ENCODE results near the gene DYNLT5. TPM values are rescaled to one million over a fixed set of nuclear protein-coding genes. Genes with fewer than 3 reads are reported as not detected.
A peak's percentile ranks its signal among the peaks of the same experiment; 100 is the strongest.
"Not testable (repeated sequence)": the region's sequence is repeated elsewhere in the genome, so short reads cannot be mapped to it uniquely, and the experiment has no call there.

Gene DYNLT5
- total RNA-seq, 2 experiments from 2014 or later, result not detected

DNA sequence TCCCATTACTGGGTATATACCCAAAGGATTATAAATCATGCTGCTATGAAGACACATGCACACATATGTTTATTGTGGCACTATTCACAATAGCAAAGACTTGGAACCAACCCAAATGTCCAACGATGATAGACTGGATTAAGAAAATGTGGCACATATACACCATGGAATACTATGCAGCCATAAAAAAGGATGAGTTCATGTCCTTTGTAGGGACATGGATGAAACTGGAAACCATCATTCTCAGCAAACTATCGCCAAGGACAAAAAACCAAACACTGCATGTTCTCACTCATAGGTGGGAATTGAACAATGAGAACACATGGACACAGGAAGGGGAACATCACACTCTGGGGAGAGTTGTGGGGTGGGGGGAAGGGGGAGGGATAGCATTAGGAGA, 33.5 kb downstream of the DYNLT5 start:
- DNase-seq; H3K4me3 Mint-ChIP-seq; H3K27me3 Mint-ChIP-seq; H3K36me3 Mint-ChIP-seq; ATAC-seq (ENCODE audit: low read depth); H3K27ac Mint-ChIP-seq; H3K4me1 Mint-ChIP-seq; POLR2A ChIA-PET; H3K9me3 Mint-ChIP-seq: not testable (repeated sequence)

DNA sequence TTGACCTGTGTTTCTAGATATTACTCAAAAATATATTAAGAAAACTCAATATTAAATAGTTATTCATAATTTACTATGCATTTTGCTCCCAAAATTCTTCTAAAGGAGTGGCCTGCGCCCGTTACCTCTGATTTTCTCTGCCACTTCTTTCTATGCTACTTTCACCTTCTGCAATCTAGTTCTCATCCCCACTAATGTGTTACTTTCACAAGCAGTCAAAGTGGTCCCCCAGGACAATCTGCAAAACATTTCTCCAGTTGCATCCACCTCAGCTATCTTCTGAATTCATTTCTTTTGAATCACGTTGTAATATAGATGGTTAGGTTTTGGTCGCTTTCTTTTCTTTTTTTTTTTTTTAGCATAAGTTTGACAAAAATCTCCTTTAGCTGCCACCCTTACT, 35.4 kb downstream of the DYNLT5 start:
- Mint-ChIP-seq H3K36me3 (peaks cover 2% of the 10 kb centered on the region), H3K9me3 (no peaks in the 10 kb centered on the region), H3K27me3 (no peaks in the 10 kb centered on the region), H3K4me3 (no peak overlapping the region), H3K27ac (no peak overlapping the region), H3K4me1 (peaks cover 10% of the 10 kb centered on the region)
- POLR2A ChIA-PET, result no interaction called here
- DNase-seq, result no peak
- no peak for ATAC-seq (ENCODE audit: low read depth)

- Mint-ChIP-seq H3K27ac (no peak overlapping the region), H3K36me3 (peaks cover 2% of the 10 kb centered on the region), H3K4me3 (peak overlapping the region; percentile 51)
These were observed 36.1 kb downstream of the DYNLT5 start for GRCh38 chr1:66788231-66788939.

GRCh38 chr1:66791621-66792610, 39.7 kb downstream of the DYNLT5 start:
- no peak overlapping the region for H3K4me3 Mint-ChIP-seq
- H3K27ac Mint-ChIP-seq, result no peak overlapping the region
- H3K9me3 Mint-ChIP-seq, result no peaks in the 10 kb centered on the region
- ATAC-seq (ENCODE audit: low read depth), result no peak
- H3K27me3 Mint-ChIP-seq, result no peaks in the 10 kb centered on the region
- DNase-seq, result no peak
- POLR2A ChIA-PET, result no interaction called here
- H3K36me3 Mint-ChIP-seq, result no peaks in the 10 kb centered on the region
- peaks cover 10% of the 10 kb centered on the region for H3K4me1 Mint-ChIP-seq

More at GRCh38 chr1:66788231-66788939, 36.1 kb downstream of the DYNLT5 start:
- ATAC-seq (ENCODE audit: low read depth) (peak; percentile 67), DNase-seq (no peak)
- no peaks in the 10 kb centered on the region for H3K27me3 Mint-ChIP-seq
- no peaks in the 10 kb centered on the region for H3K9me3 Mint-ChIP-seq
- peaks cover 10% of the 10 kb centered on the region for H3K4me1 Mint-ChIP-seq
- POLR2A ChIA-PET, result no interaction called here

GRCh38 chr1:66795839-66796238, 43.6 kb downstream of the DYNLT5 start:
- ATAC-seq (ENCODE audit: low read depth); POLR2A ChIA-PET; DNase-seq; H3K27me3 Mint-ChIP-seq; H3K36me3 Mint-ChIP-seq; H3K27ac Mint-ChIP-seq; H3K9me3 Mint-ChIP-seq; H3K4me1 Mint-ChIP-seq; H3K4me3 Mint-ChIP-seq: not testable (repeated sequence)

DNA sequence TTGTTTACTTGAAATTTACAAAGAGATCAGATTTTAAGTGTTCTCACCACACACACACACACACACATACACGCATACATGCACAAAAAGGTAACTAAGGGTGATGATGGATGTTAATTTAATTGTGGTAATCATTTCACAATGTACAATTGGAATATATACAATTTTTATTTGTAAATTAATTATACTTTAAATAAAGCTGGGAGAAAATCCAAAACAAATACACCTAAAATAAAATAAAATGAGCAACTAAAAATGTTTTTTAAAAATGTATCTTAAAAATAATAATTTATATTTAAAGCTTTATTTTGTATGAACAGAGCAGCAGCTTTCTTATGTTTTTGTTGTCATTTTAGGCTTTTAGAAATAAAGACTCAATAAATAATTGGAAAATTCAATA, 57.0 kb downstream of the DYNLT5 start:
- H3K36me3 Mint-ChIP-seq, result no peaks in the 10 kb centered on the region
- no peak overlapping the region for H3K27ac Mint-ChIP-seq
- POLR2A ChIA-PET, result no interaction called here
- H3K27me3 Mint-ChIP-seq, result no peaks in the 10 kb centered on the region
- no peaks in the 10 kb centered on the region for H3K9me3 Mint-ChIP-seq
- ATAC-seq (ENCODE audit: low read depth) (no peak), DNase-seq (no peak)
- no peaks in the 10 kb centered on the region for H3K4me1 Mint-ChIP-seq
- no peak overlapping the region for H3K4me3 Mint-ChIP-seq

DNA sequence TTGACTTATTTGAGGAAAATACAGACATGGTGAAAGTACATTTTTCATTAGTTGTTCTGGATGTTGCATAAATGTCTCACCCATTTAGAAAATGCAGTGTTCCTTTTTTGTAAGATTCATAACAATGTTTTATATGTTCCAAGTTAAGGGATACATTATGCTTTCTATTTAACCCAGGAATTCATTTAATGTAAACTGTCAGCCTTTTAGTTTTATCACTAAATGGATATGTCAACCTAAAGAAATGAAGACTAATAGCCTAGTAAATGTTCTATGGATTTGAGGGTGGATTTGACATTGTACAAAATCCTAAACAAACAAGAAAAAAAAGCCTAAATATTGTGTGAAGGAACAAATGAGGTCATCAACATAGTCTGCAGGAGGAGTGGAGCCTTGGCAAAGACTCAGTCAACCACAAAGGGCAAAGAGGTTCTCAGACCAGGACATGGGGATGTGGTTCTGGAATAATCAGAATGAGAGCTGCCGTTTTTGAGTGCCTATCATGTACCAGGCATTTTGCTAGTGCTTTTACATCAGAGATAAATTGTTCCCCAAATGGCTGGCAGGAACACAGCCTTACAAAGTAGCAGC, 57.6 kb downstream of the DYNLT5 start:
- POLR2A ChIA-PET, result no interaction called here
- no peak for ATAC-seq (ENCODE audit: low read depth)
- no peak for DNase-seq
- no peaks in the 10 kb centered on the region for H3K4me1 Mint-ChIP-seq
- H3K4me3 Mint-ChIP-seq, result no peak overlapping the region
- no peaks in the 10 kb centered on the region for H3K36me3 Mint-ChIP-seq
- no peaks in the 10 kb centered on the region for H3K9me3 Mint-ChIP-seq
- H3K27me3 Mint-ChIP-seq, result no peaks in the 10 kb centered on the region
- H3K27ac Mint-ChIP-seq, result no peak overlapping the region

GRCh38 chr1:66824771-66825170, 72.5 kb downstream of the DYNLT5 start:
- Mint-ChIP-seq H3K27ac (no peak overlapping the region), H3K9me3 (no peaks in the 10 kb centered on the region), H3K36me3 (no peaks in the 10 kb centered on the region), H3K4me3 (no peak overlapping the region), H3K4me1 (no peaks in the 10 kb centered on the region), H3K27me3 (no peaks in the 10 kb centered on the region)
- POLR2A ChIA-PET, result no interaction called here
- no peak for DNase-seq
- ATAC-seq (ENCODE audit: low read depth), result no peak

Other genes starting within 250 kb of the DYNLT5 start
- not detected for gene SGIP1, start 218.3 kb upstream of the DYNLT5 start, total RNA-seq
- gene INSL5, start 48.8 kb downstream of the DYNLT5 start, total RNA-seq, result not detected
- 1 to 10 TPM; 3.1 to 4.2 TPM for gene DNAI4, start 172.4 kb downstream of the DYNLT5 start, total RNA-seq
- 10 to 100 TPM; 55.5 to 57.1 TPM for gene MIER1, start 172.5 kb downstream of the DYNLT5 start, total RNA-seq

Measured in activated naive CD8-positive, alpha-beta T cell treated with anti-CD3 and anti-CD28 coated beads, Interleukin-2, amount 10 ng/mL, durations not matched to agents 7 days and 5 days (primary cell).